SKM-1 (cell line): ENCODE results near the gene FADS6.

Experiments
- DNase-seq: peaks from one replicate; lab custom pipeline; 2025; ENCODE audit not compliant: unreplicated experiment; lab: John Stamatoyannopoulos, UW

The FADS6 gene

DNA sequence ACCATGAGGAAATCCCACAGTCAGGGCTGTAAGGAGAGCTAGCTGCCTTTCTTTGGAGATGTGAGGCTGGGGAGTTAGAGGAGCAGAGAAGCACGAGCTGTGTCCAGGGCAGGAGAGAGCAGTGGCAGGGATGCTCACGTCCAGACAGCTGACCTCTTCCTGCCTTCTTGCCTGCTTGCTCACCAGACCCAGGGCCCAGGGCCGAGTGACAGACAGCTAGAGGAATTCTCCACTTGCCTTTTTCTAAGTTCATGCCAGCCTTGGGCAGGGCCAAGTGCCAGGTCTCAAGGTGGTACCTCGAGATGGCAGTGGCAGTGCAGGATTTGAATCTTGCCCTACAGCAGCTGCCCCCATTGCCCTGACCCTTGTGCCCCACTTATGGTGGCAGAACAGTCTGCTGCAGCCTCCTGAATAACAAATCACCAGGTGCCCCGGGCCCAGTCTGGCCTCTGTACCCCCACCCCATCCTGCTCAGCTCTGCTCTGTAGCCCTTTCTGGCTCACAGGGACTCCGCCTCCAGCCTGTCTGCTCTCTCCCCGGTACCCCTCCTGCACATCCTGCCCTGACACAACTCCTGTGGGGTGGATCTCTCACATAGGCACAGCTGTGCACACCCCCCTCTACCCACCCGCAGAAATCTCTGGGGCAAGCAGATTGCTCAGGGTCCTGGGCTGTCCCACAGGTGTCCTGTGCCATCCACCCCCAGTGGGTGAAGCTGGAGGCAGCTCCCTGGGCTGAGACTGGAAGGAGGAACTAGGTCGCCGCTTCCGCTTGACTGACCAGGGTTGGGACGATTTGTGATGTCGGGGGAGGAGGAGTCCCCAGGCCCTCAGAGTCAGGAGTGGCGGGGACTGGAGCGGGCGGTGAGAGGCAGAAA lies 59.7 kb downstream of the FADS6 start:
- peak; percentile 59 for DNase-seq

DNA sequence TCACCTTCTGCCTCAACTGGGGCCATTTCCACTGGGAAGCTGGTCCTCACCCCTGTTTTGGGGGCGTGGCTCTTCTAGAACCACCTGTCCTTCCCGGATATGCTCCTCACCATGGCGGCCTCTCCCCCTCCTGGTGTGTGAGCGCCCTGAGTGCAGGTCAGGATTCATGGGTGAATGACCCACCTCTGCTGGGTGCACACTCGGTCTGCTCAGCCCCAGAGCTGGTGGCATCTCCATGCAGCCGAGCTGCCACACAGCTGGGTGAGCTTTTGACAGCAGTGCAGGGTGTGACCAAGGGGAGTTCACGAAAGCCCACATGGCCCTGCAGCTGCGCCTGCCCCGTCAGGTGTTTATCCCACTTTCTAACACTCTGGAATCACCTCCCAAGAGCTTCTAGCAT lies 61.0 kb downstream of the FADS6 start:
- DNase-seq, result no peak

GRCh38 chr17:74831444-74832146 lies 61.8 kb downstream of the FADS6 start:
- no peak for DNase-seq

GRCh38 chr17:74830861-74831260 lies 62.6 kb downstream of the FADS6 start:
- DNase-seq, result no peak

GRCh38 chr17:74827800-74828199 lies 65.6 kb downstream of the FADS6 start:
- DNase-seq, result no peak
